Prostate gland (tissue), 2 donors: ENCODE measurements around the gene TTLL12.

ENCODE experiments used
- CTCF ChIP-seq, 4 experiments: fragments of 200-600 bp in 2 of 4; fragments of 450-650 bp in 2 of 4; sonication (generic) in 2 of 4; IDR thresholded peaks; 1 replicate in 3 of 4; 2 replicates in 1 of 4; pipeline ENCODE4 v1.5.1; 2016 to 2019; ENCODE audit warnings: antibody characterized with exemption in 4 of 4, mild to moderate bottlenecking in 2 of 4, moderate library complexity in 2 of 4
- POLR2A ChIP-seq: fragments of 450-650 bp; IDR thresholded peaks from one replicate; pipeline ENCODE4 v1.6.1; 2016; ENCODE audit warnings: antibody characterized with exemption, mild to moderate bottlenecking
- POLR2AphosphoS5 ChIP-seq: sonication (generic); formaldehyde crosslinking; IDR thresholded peaks from one replicate; pipeline ENCODE4 v1.6.1; 2017; ENCODE audit warnings: antibody characterized with exemption

GRCh38 chr22:43210631-43211515 is 23.9 kb upstream of the TTLL12 start:
- TF ChIP-seq CTCF (IDR thresholded peaks at IDR 0.05) (no peak), POLR2A (no peak), POLR2AphosphoS5 (no peak)
